K562 (cell line): ENCODE results near the gene KMT2C. TPM values are rescaled to one million over a fixed set of nuclear protein-coding genes. Genes with fewer than 3 reads are reported as not detected.
A peak's percentile ranks its signal among the peaks of the same experiment; 100 is the strongest.

Source experiments
- GATAD2B ChIP-seq: fragments of 450-650 bp; IDR thresholded peaks from 2 replicates; pipeline ENCODE4 v1.6.1; 2017; ENCODE audit warnings: mild to moderate bottlenecking, borderline replicate concordance
- LCOR ChIP-seq: sonication (generic); formaldehyde crosslinking; IDR thresholded peaks from 2 replicates; pipeline ENCODE4 v1.8.0; 2022; ENCODE audit warnings: mild to moderate bottlenecking, missing genetic modification reagents
- MLLT1 ChIP-seq, 2 experiments: fragments of 450-650 bp; IDR thresholded peaks; 2 replicates each; pipeline ENCODE4 v1.6.1; 2016
- RB1 ChIP-seq: fragments of 450-650 bp; IDR thresholded peaks from 2 replicates; pipeline ENCODE4 v1.6.1; 2017; ENCODE audit warnings: low read depth, mild to moderate bottlenecking
- RFX7 ChIP-seq: fragments of 250-450 bp; sonication (Bioruptor Pico); IDR thresholded peaks from 2 replicates; pipeline ENCODE4 v1.5.1; 2021; ENCODE audit warnings: mild to moderate bottlenecking
- SOX6 ChIP-seq: fragments of 450-650 bp; IDR thresholded peaks from 2 replicates; pipeline ENCODE4 v1.6.1; 2014; ENCODE audit warnings: mild to moderate bottlenecking
- THAP12 ChIP-seq: fragments of 250-450 bp; sonication (Bioruptor Pico); IDR thresholded peaks from 2 replicates; pipeline ENCODE4 v1.9.0; 2021; ENCODE audit warnings: mild to moderate bottlenecking, inconsistent platforms
- ZNF263 ChIP-seq: sonication (generic); formaldehyde crosslinking; IDR thresholded peaks from 2 replicates; pipeline ENCODE4 v1.8.0; 2022; ENCODE audit warnings: mild to moderate bottlenecking, missing genetic modification reagents, borderline replicate concordance
- ZNF316 ChIP-seq: fragments of 450-650 bp; IDR thresholded peaks from 2 replicates; pipeline ENCODE4 v1.6.1; 2016
- ZNF318 ChIP-seq, 2 experiments: fragments of 450-650 bp; IDR thresholded peaks; 2 replicates each; pipeline ENCODE4 v1.6.1; 2016; ENCODE audit warnings: mild to moderate bottlenecking in 2 of 2, borderline replicate concordance in 1 of 2, low read depth in 1 of 2, moderate library complexity in 1 of 2
- polyA plus RNA-seq, 8 experiments: library from polyadenylated mRNA; depleted of rRNA in 4 of 8; stranded (reverse) in 5 of 8; unstranded in 3 of 8; fragments of >200 nt; fragmentation: Nextera tagmentation in 2 of 8; fragmentation: Illumina TruSeq in 1 of 8; extraction: Ambion mirVana in 2 of 8; extraction: Trizol in 1 of 8; gene quantifications; 2 replicates each; pipeline versions ENCODE4 v1.2.1 to v1.2.3, GENCODE V29; 2011 to 2014; ENCODE audit warnings: inconsistent platforms in 1 of 8, missing spikeins in 1 of 8
- total RNA-seq, 7 experiments: library from RNA; depleted of rRNA in 6 of 7; stranded (reverse); fragments of >200 nt in 6 of 7; fragmentation: Illumina TruSeq in 2 of 7; extraction: Trizol in 2 of 7; gene quantifications; 2 replicates each; pipeline versions ENCODE4 v1.2.1 to v1.2.3, GENCODE V29; 2011 to 2021; ENCODE audit warnings: low replicate concordance in 1 of 7

The KMT2C gene
- total and polyA plus RNA-seq, 9 of the 15 experiments (the other 6 are each of a cell fraction or from before 2014, with no cell fraction given): 4.9 to 67.8 (median 27.1) TPM

GRCh38 chr7:152464312-152465118 is 28.7 kb upstream of the KMT2C start (continued):
- TF ChIP-seq ZNF263 (CRISPR knock-in tag): no peak
- TF ChIP-seq LCOR: 0 out of 2 replicates have a peak, but pooled peaks have one; percentile 66
- TF ChIP-seq THAP12 (CRISPR knock-in tag): peak; percentile 97
- no peak for TF ChIP-seq ZNF316
- TF ChIP-seq MLLT1 (IDR thresholded peaks at IDR 0.05): peak in 1 of 2 experiments; percentile 66; a peak in 2 of 4 replicates
- TF ChIP-seq ZNF318 (IDR thresholded peaks at IDR 0.05; ENCODE audit: borderline replicate concordance in 1 of 2, low read depth in 1 of 2): no peak
- TF ChIP-seq RFX7 (CRISPR knock-in tag): 0 out of 2 replicates have a peak, but pooled peaks have one; percentile 18
- peak; percentile 99 for TF ChIP-seq GATAD2B
- no peak for TF ChIP-seq SOX6
- TF ChIP-seq RB1: peak; percentile 86
